Measurements from ENCODE around the gene EEF2. TPM values are rescaled to one million over a fixed set of nuclear protein-coding genes. Genes with fewer than 3 reads are reported as not detected.
A peak's percentile ranks its signal among the peaks of the same experiment; 100 is the strongest.

Gene EEF2
- total RNA-seq, 1 donor from 2014 or later = 2,663 TPM

DNA sequence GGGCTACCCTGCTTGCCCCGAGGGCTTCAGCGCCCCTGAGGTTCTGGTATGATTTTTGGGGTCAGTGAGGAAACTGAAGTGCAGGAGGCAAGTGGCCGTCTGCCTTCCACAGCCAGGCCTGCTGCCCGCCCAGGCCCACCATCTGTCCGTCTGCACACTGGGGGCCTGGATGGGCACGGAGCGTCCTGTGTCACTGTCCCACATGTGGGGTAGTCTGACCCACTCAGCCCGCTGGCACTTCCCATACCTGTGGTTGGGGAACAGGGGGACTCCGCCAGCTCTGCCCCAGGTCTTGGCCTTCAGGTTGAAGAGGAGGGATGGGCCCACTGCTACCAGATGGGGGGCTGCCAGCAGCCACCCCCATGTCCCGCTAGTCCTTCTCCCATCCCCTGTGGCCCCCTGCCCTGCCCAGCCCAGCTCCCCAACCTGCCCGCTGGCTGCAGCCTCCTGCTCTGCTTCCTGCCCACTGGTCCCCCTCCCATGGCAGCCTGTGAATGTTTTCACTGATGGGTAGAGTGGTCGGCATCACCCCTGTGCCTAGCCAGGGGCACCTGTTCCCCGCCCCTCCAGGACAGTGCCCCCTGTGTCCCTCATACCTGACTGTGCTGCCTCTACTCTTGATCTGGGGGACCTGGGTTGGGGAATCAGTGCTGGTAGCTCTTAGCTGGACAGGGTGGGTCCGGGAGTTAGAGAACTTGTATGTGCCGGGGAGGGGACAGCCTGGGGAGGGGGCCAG, 31.8 kb upstream of the EEF2 start:
- Mint-ChIP-seq H3K4me1 (peaks cover 9% of the 10 kb centered on the region), H3K4me3 (no peak overlapping the region), H3K36me3 (ENCODE audit: low read depth) (peaks cover 5% of the 10 kb centered on the region), H3K27me3 (ENCODE audit: low read depth) (no peaks in the 10 kb centered on the region), H3K27ac (ENCODE audit: unreplicated experiment) (peak overlapping the region; percentile 43), H3K9me3 (no peaks in the 10 kb centered on the region)
- TF ChIP-seq, protein P1, sequence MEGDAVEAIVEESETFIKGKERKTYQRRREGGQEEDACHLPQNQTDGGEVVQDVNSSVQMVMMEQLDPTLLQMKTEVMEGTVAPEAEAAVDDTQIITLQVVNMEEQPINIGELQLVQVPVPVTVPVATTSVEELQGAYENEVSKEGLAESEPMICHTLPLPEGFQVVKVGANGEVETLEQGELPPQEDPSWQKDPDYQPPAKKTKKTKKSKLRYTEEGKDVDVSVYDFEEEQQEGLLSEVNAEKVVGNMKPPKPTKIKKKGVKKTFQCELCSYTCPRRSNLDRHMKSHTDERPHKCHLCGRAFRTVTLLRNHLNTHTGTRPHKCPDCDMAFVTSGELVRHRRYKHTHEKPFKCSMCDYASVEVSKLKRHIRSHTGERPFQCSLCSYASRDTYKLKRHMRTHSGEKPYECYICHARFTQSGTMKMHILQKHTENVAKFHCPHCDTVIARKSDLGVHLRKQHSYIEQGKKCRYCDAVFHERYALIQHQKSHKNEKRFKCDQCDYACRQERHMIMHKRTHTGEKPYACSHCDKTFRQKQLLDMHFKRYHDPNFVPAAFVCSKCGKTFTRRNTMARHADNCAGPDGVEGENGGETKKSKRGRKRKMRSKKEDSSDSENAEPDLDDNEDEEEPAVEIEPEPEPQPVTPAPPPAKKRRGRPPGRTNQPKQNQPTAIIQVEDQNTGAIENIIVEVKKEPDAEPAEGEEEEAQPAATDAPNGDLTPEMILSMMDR (conservative IDR thresholded peaks at IDR 0.05) = no peak
- no peak for DNase-seq (ENCODE audit: low read depth, low spot score)

DNA sequence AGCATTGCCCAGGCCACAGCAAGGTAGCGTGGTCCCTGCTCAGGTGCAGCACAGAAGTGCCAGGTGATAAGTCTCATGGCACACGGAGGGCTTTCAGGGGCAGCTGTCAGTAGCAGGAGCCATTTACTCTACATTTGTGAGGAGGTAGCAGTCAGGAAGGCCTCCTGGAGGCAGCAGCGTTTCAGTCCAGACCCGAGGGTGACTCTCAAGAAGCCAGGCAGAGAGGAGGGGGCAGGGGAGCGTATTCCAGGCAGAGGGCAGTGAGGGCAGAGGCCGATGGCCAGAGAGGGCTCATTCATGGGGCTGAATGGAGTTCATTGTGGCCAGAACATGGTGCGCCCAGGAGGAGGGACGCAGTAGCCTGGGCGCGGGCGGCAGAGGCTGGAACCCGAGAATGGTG, 31.2 kb upstream of the EEF2 start:
- Mint-ChIP-seq H3K9me3 (no peaks in the 10 kb centered on the region), H3K36me3 (ENCODE audit: low read depth) (peaks cover 3% of the 10 kb centered on the region), H3K27ac (ENCODE audit: unreplicated experiment) (no peak overlapping the region), H3K4me1 (peaks cover 9% of the 10 kb centered on the region), H3K27me3 (ENCODE audit: low read depth) (no peaks in the 10 kb centered on the region), H3K4me3 (peak overlapping the region; percentile 66)
- DNase-seq (ENCODE audit: low read depth, low spot score) = peak; percentile 47
- TF ChIP-seq, protein P1 (conservative IDR thresholded peaks at IDR 0.05) = no peak

DNA sequence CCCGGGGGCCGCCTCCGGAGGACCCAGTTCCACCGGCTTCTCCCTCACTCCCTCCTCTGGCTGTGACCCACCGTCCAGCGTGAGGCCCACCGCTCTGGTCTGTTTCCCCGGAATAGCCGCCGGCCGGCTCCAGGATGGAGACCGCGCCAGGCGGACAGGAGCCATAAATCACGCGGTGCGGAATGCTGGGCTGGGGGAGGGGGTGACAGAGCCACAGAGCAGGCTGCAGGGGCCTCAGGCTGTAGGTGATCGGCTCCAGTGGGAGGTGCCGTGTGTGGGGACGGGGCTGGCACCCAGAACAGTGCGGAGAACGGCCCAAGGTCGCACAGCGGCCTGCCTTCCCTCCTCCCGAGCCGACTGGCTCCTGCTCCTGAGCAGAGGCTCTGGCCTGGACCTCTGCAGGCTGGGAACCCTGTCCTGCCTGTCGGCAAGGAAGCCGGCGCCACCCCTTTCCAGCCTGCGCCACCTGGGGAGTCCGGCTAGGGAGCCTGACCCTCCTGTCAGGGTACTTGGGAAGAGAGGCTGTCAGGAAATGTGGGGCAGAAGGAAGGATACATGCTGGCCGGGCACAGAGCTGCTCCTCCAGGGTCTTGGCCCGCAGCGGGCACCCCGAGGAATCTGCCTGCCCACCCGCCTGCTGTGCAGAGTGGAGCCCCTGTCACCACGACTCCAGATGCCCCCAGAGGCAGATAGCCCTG, 30.6 kb upstream of the EEF2 start:
- no peaks in the 10 kb centered on the region for H3K9me3 Mint-ChIP-seq
- TF ChIP-seq, protein P1 (conservative IDR thresholded peaks at IDR 0.05) = no peak
- no peaks in the 10 kb centered on the region for H3K36me3 Mint-ChIP-seq (ENCODE audit: low read depth)
- H3K4me1 Mint-ChIP-seq = peaks cover 13% of the 10 kb centered on the region
- H3K27ac Mint-ChIP-seq (ENCODE audit: unreplicated experiment) = no peak overlapping the region
- H3K27me3 Mint-ChIP-seq (ENCODE audit: low read depth) = no peaks in the 10 kb centered on the region
- H3K4me3 Mint-ChIP-seq = no peak overlapping the region
- DNase-seq (ENCODE audit: low read depth, low spot score) = no peak

DNA sequence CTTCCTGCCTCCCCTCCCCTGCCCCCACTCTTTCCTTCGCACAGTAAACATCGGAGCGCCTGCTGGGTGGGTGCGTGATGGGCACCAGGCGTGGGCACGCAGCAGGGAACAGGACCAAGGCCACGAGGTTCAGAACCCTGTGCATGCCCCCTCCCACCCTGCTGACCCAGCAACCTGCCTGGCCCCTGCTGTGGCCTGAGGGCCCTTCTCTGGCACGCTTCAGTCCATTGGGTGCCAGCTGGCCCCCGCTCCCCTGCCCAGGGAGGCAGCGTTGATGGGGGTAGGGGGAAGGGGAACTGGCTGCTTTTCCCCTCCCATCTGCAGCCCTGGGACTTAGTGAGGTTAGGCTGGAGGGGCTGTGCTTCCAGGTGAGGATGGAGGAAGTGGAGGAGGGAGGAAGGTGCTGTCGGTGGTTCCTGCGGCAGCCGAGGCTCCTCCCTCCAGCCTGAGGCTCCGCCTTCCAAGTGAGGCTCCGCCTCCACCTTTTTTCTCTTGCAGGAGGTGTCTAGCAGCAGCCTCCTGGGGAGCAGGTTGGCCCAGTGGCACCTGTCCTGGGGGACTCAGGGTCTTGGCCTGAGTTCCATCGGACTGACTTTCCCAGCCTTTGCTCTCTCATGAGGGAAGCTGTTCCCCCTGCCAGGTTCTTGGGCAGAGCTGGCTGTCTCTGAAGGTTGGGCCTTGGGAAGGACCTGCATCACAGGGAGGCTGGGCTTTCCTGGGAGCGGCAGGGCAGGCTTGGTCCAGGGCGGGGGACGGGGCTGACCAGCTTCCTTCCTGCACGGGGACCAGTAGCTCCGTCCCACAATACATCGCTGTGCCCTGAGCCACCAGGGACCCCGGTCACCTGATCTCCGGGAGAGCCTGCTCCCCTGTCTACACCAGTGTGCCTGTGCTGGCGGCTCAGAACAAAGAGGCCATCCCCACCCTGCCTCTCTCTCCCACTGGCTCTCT, 29.6 kb upstream of the EEF2 start:
- Mint-ChIP-seq H3K4me3 (no peak overlapping the region), H3K27ac (ENCODE audit: unreplicated experiment) (no peak overlapping the region), H3K4me1 (peaks cover 14% of the 10 kb centered on the region), H3K27me3 (ENCODE audit: low read depth) (no peaks in the 10 kb centered on the region), H3K9me3 (no peaks in the 10 kb centered on the region), H3K36me3 (ENCODE audit: low read depth) (no peaks in the 10 kb centered on the region)
- TF ChIP-seq, protein P1 (conservative IDR thresholded peaks at IDR 0.05) = no peak
- no peak for DNase-seq (ENCODE audit: low read depth, low spot score)

DNA sequence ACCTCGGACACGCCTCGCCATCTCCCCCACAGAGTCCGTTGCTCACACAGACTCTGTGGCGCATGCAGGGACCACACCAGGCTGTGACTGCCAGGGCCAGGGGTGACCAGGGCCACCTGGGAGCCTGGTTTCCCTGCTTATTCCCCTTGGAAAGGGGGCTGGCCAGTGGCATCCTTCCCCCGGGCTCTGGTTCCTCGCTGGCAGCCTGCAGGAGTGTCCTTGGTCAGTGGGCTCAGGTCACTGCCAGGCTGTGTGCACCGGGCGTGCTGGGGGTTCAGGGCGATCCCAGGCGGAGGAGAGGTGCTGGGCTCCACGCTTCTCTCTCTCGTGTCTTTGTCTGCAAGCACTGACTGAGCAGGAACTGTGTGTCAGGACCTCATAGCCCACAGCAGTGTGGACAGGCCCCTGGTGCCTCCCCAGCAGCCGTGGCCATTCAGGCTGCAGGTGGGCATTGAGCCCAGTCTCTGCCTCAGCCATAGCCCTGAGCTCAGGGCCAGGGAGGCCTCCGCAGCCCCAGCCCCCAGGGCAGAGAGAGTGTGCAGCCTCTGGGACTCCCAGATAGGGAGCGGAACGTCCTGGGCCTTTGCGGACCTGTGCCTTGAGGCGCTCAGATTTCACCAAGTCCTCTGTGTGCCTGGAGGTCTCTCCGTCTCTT, 28.8 kb upstream of the EEF2 start:
- H3K4me3 Mint-ChIP-seq = no peak overlapping the region
- no peaks in the 10 kb centered on the region for H3K27me3 Mint-ChIP-seq (ENCODE audit: low read depth)
- no peaks in the 10 kb centered on the region for H3K36me3 Mint-ChIP-seq (ENCODE audit: low read depth)
- peaks cover 22% of the 10 kb centered on the region for H3K4me1 Mint-ChIP-seq
- H3K27ac Mint-ChIP-seq (ENCODE audit: unreplicated experiment) = no peak overlapping the region
- H3K9me3 Mint-ChIP-seq = no peaks in the 10 kb centered on the region
- TF ChIP-seq, protein P1 (conservative IDR thresholded peaks at IDR 0.05) = no peak
- DNase-seq (ENCODE audit: low read depth, low spot score) = no peak
